ENCODE measurements around the gene ALG12.

The ALG12 gene

DNA sequence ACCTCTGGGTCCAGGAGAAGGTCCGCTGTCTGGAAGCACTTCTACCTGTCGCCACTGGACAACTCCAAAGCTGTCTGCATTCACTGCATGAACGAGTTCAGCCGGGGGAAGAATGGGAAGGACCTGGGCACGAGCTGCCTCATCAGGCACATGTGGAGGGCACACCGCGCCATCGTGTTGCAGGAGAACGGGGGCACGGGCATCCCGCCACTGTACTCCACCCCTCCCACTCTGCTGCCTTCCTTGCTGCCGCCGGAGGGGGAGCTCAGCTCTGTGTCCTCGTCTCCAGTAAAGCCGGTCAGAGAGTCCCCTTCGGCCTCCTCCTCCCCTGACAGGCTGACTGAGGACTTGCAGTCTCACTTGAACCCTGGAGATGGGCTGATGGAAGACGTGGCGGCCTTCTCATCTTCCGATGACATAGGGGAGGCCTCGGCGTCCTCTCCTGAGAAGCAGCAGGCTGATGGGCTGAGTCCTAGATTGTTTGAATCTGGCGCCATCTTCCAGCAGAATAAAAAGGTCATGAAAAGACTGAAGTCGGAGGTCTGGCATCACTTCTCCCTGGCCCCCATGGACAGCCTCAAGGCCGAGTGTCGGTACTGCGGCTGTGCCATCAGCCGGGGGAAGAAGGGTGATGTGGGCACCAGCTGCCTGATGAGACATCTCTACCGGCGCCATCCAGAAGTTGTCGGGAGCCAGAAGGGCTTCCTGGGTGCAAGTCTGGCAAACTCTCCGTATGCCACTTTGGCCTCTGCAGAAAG, 33.6 kb downstream of the ALG12 start:
- no peak for DNase-seq (ENCODE audit: extremely low read depth, insufficient read length)
- no peak for TF ChIP-seq CTCF (IDR thresholded peaks at IDR 0.05; ENCODE audit: insufficient read depth, low read length, poor library complexity, severe bottlenecking)
- Histone ChIP-seq H3K4me3 (replicated peaks; ENCODE audit: low read depth, low read length) (no peak overlapping the region), H3K36me3 (ENCODE audit: control insufficient read depth, insufficient read depth, low read length) (peaks cover 16% of the 10 kb centered on the region), H3K27me3 (replicated peaks; ENCODE audit: control insufficient read depth, insufficient read depth, low read length) (no peaks in the 10 kb centered on the region)

GRCh38 chr22:49884075-49884474, 34.2 kb downstream of the ALG12 start:
- no peak overlapping the region for H3K4me3 ChIP-seq (replicated peaks; ENCODE audit: low read depth, low read length)
- DNase-seq (ENCODE audit: extremely low read depth, insufficient read length): no peak
- peaks cover 14% of the 10 kb centered on the region for H3K36me3 ChIP-seq (ENCODE audit: control insufficient read depth, insufficient read depth, low read length)
- no peak for TF ChIP-seq CTCF (IDR thresholded peaks at IDR 0.05; ENCODE audit: insufficient read depth, low read length, poor library complexity, severe bottlenecking)
- H3K27me3 ChIP-seq (replicated peaks; ENCODE audit: control insufficient read depth, insufficient read depth, low read length): no peaks in the 10 kb centered on the region

GRCh38 chr22:49883294-49883640, 35.0 kb downstream of the ALG12 start:
- peaks cover 11% of the 10 kb centered on the region for H3K36me3 ChIP-seq (ENCODE audit: control insufficient read depth, insufficient read depth, low read length)
- no peak overlapping the region for H3K4me3 ChIP-seq (replicated peaks; ENCODE audit: low read depth, low read length)
- TF ChIP-seq CTCF (IDR thresholded peaks at IDR 0.05; ENCODE audit: insufficient read depth, low read length, poor library complexity, severe bottlenecking): no peak
- no peak for DNase-seq (ENCODE audit: extremely low read depth, insufficient read length)
- H3K27me3 ChIP-seq (replicated peaks; ENCODE audit: control insufficient read depth, insufficient read depth, low read length): no peaks in the 10 kb centered on the region

GRCh38 chr22:49882519-49883293, 35.5 kb downstream of the ALG12 start:
- no peak for TF ChIP-seq CTCF (IDR thresholded peaks at IDR 0.05; ENCODE audit: insufficient read depth, low read length, poor library complexity, severe bottlenecking)
- peaks cover 9% of the 10 kb centered on the region for H3K36me3 ChIP-seq (ENCODE audit: control insufficient read depth, insufficient read depth, low read length)
- no peak for DNase-seq (ENCODE audit: extremely low read depth, insufficient read length)
- H3K27me3 ChIP-seq (replicated peaks; ENCODE audit: control insufficient read depth, insufficient read depth, low read length): no peaks in the 10 kb centered on the region
- H3K4me3 ChIP-seq (replicated peaks; ENCODE audit: low read depth, low read length): no peak overlapping the region

DNA sequence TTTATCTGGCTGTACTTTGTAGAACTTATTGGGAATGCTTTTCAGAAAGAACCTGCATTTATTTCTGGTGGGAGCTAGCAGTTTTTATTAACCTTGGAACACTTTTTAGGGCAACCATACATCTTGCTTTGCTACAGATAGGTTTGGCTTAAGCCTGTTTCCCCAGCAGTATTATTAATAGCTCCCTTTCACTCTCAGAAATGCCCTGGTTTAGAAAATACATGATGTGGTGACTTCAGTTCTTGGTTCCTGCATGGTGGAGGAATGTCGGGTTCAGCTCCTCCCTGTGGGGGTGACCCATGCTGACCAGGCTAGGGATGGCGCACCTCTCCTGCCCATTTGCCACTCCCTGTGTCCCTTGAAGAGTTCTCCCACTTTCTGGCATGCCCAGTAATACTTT, 36.4 kb downstream of the ALG12 start:
- DNase-seq (ENCODE audit: extremely low read depth, insufficient read length): no peak
- no peak for TF ChIP-seq CTCF (IDR thresholded peaks at IDR 0.05; ENCODE audit: insufficient read depth, low read length, poor library complexity, severe bottlenecking)
- no peaks in the 10 kb centered on the region for H3K27me3 ChIP-seq (replicated peaks; ENCODE audit: control insufficient read depth, insufficient read depth, low read length)
- peaks cover 8% of the 10 kb centered on the region for H3K36me3 ChIP-seq (ENCODE audit: control insufficient read depth, insufficient read depth, low read length)
- peak overlapping the region; percentile 41 for H3K4me3 ChIP-seq (replicated peaks; ENCODE audit: low read depth, low read length)

Measured in GM06990 (cell line).